Activated T-cell treated with anti-CD3 and anti-CD28 coated beads for 4 hours (primary cell): ENCODE data around the gene HADHB.
"Not testable (repeated sequence)": the region's sequence is repeated elsewhere in the genome, so short reads cannot be mapped to it uniquely, and the experiment has no call there.

ENCODE experiments used
- DNase-seq: peaks from one replicate; pipeline ENCODE4 v3.0.0-alpha.2; 2020

HADHB gene

DNA sequence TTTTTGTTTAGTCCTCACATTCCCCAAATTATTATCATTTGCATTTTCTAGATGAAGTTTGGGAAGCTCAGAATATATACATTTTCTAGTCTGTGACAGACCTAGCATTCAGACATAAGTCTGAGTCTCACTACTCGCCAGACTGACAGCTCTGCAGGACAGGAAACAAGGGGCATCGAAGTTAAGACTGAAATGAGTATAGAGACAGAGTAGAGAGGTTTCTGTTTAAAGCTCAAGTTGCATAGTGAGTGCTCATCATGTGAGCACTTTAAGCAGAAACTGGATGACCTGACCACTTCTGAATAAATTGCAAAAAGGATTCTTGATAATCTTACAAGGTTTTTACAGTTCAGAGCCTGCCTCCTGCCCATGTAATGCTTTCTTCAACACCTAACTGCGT, 1.1 kb downstream of the HADHB start:
- DNase-seq, result no peak

GRCh38 chr2:26246818-26247217, 2.1 kb downstream of the HADHB start:
- no peak for DNase-seq

DNA sequence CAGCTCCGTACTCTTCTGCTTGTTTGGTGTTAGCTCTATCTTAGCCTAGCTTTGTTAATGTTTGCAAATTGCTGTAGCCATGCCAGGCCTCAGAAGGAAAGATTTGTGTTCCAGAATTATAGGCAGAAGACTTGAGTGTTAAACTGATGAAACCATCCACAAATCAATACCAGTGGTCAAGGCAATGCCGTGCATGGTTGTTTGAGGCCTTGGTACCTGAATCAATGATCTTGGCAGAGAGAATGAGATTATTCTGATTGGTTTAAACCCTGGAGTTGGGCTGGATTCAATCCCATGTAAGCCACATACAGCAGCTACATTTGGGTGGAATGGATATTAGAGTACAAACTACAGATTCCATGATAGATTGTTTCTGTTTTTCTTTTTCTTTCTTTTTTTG, 4.9 kb downstream of the HADHB start:
- DNase-seq, result no peak

DNA sequence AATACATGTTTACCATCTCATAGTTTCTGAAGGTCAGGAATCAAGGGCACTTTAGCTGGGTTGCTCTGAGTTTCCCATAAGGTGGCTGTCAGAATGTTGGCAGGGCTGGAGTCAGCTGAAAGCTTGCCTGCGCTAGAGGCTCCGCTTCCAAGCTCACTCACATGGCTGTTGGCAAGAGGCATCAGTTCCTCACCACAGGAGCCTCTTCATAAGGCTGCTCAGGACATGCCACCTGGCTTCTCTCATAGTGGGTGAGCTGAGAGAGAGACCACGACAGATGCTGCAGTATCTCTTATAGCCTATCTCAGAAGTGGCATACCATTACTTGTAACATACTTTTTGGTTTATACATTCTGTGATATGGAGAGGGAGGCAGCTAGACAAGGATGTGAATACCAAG, 7.2 kb downstream of the HADHB start:
- DNase-seq, result no peak

- DNase-seq, result no peak
Measured at GRCh38 chr2:26255759-26256384, 11.1 kb downstream of the HADHB start.

DNA sequence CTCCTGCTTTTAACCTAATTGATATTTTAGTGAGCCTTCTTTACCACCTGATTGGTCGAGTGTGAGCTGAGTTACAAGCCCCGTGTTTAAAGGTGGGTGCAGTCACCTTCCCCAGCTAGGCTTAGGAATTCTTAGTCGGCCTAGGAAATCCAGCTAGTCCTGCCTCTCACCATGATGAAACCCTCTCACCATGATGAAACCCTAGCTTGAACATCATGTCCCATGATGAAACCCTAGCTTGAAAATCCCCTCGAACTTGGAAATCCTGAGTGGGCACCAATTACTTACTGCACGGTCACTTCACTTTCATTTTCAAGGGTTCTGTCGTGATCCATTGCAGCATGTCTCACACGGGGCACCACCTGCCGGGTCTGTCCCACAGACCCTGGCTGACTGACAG, 14.1 kb downstream of the HADHB start:
- DNase-seq, result not testable (repeated sequence)

GRCh38 chr2:26268213-26268612, 23.5 kb downstream of the HADHB start:
- no peak for DNase-seq

DNA sequence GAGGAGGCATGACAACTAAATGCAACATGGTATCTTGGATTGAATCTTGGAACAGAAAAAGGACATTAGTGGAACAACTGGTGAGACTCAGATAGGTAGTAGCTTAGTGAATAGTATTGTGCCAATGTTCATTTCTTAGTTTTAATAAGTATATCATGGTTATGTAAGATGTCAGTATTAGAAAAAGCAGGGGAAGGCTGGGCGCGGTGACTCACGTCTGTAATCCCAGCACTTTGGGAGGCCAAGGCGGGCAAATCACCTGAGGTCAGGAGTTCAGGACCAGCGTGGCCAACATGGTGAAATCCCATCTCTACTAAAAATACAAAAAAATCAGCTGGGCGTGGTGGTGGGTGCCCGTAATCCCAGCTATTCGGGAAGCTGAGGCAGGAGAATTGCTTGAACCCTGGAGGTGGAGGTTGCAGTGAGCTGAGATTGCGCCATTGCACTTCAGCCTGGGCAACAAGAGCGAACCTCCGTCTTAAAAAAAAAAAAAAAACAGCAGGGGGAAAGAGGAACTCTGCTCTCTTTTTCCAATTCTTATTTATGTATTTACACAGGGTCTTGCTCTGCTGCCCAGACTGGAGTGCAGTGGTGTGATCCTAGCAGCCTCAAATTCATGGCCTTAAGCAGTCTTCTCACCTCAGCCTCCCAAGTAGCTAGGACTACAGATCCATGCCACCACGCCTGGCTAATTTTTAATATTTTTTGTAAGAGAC, 24.1 kb downstream of the HADHB start:
- not testable (repeated sequence) for DNase-seq

DNA sequence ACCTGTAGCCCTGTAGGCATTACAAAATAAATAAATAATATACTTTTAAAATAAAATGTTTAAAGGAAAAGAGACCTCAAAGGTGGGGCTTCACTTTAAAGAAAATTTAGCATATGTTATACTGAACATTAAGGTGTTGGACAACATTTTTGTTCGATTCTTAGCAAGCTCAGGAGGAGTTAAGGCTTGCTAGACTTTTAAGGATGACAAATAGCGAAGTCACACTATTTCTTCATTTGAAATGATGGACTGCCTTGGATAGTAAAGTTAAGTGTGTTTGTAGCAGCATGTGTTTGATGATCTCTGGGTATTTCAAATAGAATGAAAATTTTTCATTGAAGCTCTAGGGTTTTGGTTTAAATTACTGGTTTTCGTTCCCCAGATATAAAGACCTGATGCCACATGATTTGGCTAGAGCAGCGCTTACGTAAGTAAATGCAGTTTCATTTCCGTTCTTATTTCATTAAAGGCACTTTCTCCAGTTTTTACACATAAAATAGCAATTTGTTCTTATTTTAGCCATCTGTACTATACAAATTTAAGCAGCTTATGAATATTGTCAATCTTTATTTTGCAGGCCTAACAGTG, 24.9 kb downstream of the HADHB start:
- no peak for DNase-seq

GRCh38 chr2:26270373-26270772, 25.6 kb downstream of the HADHB start:
- no peak for DNase-seq

DNA sequence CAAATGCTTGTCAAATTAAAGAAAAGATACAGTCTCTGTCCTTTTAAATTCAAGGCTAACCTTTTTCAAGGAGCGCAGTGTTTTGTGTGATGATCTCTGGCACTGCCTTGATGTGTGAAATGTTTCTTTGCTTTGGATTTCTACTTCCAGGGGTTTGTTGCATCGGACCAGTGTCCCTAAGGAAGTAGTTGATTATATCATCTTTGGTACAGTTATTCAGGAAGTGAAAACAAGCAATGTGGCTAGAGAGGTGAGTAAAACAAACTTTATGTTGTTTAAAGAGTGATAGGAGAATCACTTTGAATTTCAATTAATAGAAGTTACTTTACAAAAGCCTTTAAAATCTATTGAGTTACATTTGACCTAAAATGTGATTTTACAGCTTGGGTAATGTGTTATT, 28.8 kb downstream of the HADHB start:
- no peak for DNase-seq

DNA sequence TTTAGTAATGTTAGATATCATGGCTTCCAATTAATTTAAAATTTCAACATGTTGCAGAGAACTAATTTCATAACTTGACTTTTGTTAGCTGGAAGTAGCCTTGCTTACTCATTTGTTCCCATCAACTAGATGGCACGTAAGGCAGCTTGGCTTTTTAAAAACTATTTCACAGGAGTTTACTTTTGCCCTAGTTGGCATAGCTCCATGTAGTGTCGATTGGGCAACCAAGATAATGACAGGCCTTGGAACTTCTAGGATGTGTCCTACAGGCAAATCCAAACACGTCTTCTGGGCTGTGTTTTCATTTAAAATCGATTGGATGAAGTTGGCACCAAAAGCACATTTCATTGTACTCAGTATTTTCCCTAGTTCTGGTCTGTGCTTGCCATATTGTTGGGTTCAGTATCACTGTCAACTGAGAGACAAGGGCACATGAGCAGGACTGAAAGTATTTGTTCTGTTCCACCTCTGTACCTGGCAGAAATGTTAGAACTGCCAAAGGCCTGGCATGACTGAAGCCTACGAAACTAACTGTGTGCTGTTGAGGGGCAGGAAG, 29.4 kb downstream of the HADHB start:
- DNase-seq, result no peak

DNA sequence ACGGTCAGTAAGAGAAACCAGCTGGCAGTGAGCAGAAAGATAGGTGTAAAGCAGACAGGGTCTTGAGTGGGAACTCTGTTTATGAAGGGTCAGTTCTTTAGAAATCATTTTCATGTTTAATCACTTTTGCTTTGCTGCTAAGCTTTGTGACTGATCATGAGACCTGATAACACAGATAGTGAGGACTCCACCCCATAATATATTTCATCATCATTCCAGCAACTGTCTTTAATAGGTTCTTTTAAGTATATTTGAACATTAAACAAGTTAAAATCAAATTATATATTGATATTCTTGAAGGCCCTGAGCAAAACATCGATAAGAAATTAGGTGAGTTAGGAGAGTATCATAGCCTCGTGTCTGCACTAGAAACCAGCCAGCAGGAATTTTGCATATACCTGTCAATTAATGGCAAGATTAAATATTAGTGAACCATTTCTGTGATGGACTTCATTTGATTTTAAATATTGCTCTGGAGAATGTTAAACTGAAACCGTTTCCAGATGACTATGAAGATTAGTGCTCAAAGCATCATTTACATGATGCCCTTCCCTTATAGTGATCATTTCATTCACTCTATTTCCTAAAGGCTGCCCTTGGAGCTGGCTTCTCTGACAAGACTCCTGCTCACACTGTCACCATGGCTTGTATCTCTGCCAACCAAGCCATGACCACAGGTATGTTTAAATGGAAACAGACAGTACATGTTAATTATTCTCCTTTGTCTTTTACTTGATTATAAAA, 31.9 kb downstream of the HADHB start:
- no peak for DNase-seq

DNA sequence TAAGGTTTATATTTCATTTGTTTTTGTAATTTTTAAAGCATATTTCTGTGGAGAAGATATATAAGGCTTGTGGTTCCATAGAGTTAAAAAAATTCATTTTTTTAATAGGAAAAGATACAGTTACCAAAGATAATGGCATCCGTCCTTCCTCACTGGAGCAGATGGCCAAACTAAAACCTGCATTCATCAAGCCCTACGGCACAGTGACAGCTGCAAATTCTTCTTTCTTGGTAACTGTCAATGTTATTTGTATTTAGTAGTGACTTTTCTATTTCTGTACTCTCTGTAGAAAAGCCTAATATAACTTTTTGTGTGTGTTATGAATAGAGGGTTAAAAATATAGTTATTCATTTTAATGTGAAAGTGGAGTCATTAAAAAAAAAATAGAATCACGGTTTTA, 35.1 kb downstream of the HADHB start:
- DNase-seq, result no peak

DNA sequence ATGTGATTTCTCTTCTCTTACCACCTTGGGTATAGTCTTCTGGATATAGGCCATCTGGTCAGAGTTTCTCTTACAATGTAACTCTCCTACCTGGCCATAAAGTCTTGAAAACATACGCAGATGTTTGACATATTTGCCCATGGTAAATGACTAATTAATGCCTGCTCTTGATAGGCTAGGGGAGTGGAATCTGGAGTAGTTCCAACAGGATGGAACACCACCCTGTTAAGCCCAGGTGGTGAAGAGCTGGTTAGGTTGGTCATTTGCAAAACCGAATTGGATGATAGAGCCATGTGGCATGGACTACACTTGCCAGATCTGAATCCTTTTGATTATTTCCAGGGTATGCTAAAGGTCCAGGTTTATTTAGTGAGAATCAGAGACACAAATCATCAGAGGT, 36.5 kb downstream of the HADHB start:
- no peak for DNase-seq

DNA sequence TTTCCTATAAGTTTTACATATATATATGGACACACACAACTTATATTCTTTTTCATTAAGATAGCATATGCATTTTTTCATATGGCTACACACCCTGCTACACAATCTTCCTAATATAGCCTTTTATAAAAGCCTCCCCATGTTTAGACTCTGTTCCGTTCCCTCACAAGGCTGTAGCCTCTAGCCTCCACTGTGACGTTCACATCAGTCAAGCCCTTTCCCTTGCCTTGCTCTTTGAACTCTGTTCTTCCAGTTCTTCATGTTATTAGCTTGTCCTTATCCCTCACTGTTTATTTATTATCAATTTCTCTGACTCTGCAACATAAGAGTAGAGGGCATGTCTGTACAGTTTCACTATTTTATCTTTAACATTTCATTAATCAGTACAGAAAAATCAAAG, 38.9 kb downstream of the HADHB start:
- no peak for DNase-seq

GRCh38 chr2:26284132-26284531, 39.4 kb downstream of the HADHB start:
- DNase-seq, result no peak

GRCh38 chr2:26285931-26286330, 41.2 kb downstream of the HADHB start:
- no peak for DNase-seq

DNA sequence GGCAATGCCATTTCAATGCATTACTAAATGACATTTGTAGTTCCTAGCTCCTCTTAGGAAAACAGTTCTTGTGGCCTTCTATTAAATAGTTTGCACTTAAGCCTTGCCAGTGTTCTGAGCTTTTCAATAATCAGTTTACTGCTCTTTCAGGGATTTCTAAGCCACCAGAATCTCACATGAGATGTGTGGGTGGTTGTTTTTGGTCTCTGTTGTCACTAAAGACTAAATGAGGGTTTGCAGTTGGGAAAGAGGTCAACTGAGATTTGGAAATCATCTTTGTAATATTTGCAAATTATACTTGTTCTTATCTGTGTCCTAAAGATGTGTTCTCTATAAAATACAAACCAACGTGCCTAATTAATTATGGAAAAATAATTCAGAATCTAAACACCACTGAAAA, 45.3 kb downstream of the HADHB start:
- DNase-seq, result no peak

DNA sequence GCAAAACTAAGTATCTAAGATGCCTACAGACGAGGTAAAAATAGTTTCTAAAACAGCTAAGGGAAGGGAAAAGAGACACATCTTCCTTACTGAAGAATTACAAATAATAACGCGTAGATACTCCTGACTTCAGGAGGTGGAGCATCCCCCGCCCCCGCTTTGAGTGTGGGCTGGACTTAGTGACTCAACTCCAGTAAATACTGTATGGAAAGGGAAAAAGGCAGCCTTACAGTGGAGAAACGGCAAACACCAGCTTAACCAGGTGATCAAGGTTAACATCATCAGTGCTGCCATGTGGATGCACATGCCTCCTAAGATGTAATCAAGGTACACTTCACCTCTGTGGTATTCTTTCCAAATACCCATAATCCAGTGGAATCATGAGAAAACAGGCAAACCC, 47.9 kb downstream of the HADHB start:
- DNase-seq, result no peak

DNA sequence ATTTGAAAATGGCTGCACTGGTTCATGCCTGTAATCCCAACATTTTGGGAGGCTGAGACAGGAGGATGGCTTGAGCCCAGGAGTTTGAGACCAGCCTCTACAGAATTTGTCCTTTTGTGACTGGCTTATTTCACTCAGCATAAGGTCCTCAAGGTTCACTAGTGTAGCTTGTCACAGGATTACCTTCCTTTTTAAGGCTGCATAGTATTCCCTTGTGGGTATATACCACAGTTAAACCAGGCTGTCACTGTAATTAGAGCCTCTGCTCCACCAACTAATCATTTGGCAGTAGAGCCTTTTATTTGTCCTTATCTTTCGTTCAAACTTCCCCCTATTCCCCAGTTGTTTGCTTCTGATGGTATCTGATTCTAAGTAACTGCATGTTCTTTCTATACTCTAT, 50.8 kb downstream of the HADHB start:
- no peak for DNase-seq

DNA sequence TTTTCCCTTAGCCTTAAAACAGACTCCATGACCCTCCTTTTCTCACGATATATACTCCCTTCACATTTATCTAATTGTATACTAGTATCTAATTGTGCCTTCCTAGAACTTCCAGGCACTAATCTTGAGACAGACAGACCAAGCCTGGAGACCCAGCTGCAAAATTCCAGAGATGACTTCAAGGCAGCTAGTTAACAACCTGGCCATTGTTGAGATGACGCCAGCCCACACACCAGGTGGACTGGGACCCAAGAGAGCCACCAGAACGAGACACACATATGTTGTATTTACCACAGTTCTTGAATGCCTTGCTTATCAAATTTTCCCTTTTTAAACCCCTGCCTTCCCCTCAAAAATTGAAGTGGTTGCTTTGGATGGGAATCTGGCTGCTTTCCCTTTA, 52.3 kb downstream of the HADHB start:
- DNase-seq, result no peak

DNA sequence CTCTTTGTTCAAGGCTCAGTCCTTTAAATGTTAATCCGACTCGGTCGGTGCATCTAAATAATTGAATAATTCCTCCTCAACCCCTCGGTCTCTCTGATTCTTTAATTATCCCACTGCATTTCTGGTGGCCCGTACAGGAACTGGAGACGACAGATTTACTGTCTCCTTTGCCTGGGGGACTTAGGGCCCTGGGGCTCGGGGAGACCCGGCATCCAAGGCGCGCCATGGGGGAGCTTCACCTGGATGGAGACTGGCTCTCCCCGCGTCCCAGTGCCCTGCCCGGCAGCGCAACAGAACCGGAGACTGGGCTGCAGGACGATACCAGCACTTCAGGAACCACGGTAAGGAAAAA, 53.5 kb downstream of the HADHB start:
- DNase-seq, result no peak
